GM12873 (cell line): ENCODE data around the gene MTF2.

Source experiments
- TF ChIP-seq, protein P1 (sequence below): IDR thresholded peaks from 2 replicates; pipeline ENCODE4 v1.5.1; 2012; ENCODE audit warnings: low read depth, mild to moderate bottlenecking, moderate library complexity, low read length, control low read depth; ENCODE audit not compliant: insufficient read depth; ENCODE audit errors: missing control alignments

MTF2 gene

DNA sequence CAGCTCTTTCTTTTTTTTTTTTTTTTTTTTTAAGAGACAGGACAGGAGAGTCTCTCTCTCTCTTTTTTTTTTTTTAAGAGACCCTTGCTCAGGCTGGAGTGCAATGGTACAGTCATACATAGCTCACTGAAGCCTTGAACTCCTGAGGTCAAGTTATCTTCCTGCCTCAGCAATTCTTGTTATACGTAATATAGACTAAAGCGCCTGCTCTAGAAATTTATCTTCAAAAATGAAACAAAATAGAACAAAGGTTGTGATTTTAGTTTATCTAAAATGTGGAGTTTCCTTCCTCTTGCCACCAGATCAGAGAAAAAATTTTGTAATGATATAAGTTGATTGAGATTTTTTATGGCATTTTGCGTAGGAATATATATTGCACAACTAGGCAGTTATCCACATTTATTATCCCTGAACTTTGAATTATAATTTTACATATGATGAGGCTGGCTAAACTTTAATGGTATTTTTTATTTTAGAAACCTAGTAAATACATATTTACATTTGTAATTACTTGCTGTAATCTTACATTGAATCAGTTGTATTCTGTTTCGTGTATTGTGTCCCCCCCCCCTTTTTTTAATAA lies 44.2 kb downstream of the MTF2 start:
- TF ChIP-seq, protein P1, sequence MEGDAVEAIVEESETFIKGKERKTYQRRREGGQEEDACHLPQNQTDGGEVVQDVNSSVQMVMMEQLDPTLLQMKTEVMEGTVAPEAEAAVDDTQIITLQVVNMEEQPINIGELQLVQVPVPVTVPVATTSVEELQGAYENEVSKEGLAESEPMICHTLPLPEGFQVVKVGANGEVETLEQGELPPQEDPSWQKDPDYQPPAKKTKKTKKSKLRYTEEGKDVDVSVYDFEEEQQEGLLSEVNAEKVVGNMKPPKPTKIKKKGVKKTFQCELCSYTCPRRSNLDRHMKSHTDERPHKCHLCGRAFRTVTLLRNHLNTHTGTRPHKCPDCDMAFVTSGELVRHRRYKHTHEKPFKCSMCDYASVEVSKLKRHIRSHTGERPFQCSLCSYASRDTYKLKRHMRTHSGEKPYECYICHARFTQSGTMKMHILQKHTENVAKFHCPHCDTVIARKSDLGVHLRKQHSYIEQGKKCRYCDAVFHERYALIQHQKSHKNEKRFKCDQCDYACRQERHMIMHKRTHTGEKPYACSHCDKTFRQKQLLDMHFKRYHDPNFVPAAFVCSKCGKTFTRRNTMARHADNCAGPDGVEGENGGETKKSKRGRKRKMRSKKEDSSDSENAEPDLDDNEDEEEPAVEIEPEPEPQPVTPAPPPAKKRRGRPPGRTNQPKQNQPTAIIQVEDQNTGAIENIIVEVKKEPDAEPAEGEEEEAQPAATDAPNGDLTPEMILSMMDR, result no peak

DNA sequence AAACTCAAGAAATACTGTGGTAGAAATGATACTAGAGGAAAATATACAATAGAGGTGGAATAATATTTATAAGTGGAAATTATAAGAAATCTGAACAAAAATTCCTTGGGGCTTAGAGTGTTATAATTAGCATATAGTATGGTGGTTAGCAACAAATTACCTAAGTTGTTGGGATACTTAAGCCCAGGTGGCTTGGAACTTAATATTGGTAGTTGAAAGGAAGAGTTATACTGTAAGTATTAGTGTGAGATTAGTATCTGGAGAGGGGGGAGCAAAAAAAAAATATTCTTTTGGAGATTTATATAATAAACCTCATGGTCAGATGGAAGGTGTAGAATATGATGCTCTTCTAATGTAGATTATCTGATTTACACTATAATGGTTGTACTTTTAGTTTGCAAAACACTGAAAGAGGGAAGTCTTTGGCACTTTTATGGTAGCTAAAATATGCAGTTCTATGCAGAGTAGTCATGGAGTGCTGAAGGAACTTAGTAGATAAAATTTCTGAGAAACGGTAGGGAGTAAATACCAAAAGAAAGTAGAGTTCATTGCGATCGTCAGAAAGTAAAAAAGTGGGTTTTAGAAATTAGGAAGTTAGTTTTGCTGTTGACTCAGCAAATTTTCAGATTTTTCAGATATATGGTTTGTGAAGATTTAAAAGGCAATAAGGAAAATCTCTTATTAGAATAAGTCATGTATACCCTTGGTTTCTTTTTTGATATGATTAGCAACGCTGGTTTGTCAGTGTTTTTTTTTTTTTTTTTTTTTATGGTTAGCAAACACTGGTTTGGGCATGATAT lies 45.7 kb downstream of the MTF2 start:
- TF ChIP-seq, protein P1, result no peak

DNA sequence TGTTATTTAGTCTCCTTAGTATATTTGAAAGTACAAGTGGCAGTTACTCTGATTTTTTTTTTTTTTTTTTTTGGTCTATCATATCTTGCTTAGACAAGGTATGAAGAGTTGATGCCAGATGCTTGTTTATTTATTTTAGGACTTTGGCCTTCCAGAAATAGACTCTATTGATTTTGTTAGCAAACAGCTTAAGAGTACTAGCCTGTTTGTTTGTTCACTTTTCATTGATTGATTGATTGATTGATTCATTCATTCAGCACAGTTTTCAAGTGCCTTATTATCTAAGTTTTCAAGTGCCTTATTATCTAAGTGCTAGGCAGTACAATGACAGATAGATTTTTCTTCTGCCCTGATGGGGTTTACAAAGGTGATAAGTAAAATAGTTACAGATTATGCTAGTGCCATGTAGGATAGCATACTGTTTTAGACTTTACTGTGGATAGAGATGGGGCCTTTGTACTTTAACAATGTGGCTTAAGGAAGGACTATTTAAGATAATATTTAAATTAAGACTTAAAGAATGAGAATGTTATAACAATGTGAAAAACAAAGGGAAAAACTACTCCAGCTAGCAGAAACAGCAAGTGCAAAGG lies 50.5 kb downstream of the MTF2 start:
- TF ChIP-seq, protein P1, result no peak

DNA sequence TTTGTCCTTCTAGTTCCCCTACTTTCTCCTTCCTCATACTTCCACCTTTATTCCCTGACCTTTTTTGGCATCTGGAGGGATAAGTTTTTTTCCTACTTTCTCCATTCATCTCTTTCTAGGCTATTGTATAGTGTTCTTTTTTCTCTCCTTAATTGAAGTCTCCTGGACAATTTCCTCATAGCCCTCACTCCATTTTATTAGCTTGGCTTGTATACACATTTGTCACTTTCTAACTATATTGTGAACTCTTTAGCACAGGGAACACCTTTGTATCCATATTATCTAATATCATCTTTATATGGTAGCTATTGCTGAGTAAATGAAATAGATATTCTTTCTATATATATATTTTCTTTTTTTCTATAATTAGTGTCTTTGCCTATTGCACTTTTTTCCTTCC lies 53.6 kb downstream of the MTF2 start:
- TF ChIP-seq, protein P1, result no peak

DNA sequence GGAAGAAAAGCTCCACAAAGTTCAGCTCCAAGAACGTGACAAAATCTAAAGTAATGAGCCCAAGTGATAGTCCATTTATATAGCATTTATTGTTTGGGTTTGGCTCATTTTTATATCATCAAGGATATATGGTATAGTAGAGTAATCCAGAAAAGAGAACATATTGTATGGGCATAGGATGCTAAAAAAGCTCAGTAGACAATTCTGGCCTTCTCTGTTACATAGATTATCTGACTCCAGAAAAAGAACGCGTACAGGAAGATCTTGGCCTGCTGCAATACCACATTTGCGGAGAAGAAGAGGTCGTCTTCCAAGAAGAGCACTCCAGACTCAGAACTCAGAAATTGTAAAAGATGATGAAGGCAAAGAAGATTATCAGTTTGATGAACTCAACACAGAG lies 57.4 kb downstream of the MTF2 start:
- TF ChIP-seq, protein P1, result no peak

DNA sequence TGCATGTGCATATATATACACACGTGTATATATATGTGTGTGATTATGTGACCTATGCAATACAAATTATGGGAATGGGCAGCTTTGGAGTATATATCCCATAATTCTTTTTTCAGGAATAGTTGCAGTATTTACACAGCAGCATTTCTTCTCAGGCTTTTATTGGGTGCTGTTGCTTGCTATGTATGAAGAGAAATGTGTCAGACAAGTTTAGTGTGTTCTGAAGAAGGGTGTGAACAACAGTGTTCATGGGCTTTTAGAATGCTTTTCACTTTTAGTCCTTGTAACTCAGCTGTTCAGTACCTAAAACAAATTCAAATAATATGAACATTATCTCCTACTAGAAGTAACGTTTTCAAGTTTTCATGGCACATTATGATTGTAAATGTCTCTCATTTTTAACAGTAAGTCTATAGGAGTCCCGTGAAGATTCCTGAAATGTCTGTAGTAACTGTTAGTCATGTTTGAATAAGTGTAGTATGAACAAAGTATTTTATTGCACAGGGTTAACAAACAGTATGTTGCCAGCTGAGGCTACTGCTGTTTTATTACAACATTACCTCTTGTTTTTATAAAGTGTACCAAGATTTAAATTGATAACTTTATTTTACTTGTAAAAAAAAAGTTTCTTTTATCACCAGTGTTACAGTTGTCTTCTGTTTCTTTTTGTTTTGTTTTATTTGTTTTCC lies 58.7 kb downstream of the MTF2 start:
- TF ChIP-seq, protein P1, result no peak

DNA sequence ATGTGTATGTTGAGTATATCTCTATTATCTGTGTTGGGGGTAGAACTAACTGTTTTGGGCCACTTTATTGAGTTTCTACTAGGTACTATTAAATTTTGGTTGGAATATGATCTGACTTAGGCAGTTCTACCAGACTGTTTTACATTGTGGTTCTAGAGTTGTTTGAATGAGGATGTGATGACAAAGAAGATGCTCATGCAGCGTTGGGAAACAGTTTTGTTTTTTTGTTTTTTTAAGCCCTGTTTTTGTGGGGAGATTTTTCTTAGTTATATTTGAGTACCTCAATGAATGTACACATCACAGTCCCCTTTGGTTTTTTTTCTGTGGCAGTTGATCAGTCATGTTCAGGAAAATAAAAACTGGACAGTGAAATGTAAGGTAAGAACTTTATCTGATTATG lies 61.0 kb downstream of the MTF2 start:
- TF ChIP-seq, protein P1, result no peak
